Central memory CD8-positive, alpha-beta T cell (primary cell): ENCODE data around the gene RLN3.

Source experiments
- ATAC-seq: fragments of 150-1000 bp; cut with Tn5 transposase; replicated peaks from 2 replicates; pipeline ENCODE4 v1.10.0; 2022; ENCODE audit warnings: mild to moderate bottlenecking, moderate FRiP score, moderate number of reproducible peaks; ENCODE audit not compliant: poor library complexity, severe bottlenecking; ENCODE audit errors: extremely low read depth
- DNase-seq, 2 donors: peaks; one replicate each; pipeline ENCODE4 v3.0.0; 2021; ENCODE audit warnings: low spot score in 2 of 2
- H3K27ac Mint-ChIP-seq: one replicate; pipeline ENCODE4 v1.8.0; 2022; ENCODE audit warnings: low read depth, mild to moderate bottlenecking, moderate library complexity, mixed read lengths
- H3K27me3 Mint-ChIP-seq: one replicate; pipeline ENCODE4 v1.8.0; 2022; ENCODE audit warnings: mixed read lengths
- H3K36me3 Mint-ChIP-seq: one replicate; pipeline ENCODE4 v1.8.0; 2022; ENCODE audit warnings: mild to moderate bottlenecking, moderate library complexity, mixed read lengths; ENCODE audit not compliant: insufficient read depth
- H3K4me1 Mint-ChIP-seq: one replicate; pipeline ENCODE4 v1.8.0; 2022; ENCODE audit warnings: mixed read lengths
- H3K4me3 Mint-ChIP-seq: one replicate; pipeline ENCODE4 v1.8.0; 2022; ENCODE audit warnings: mild to moderate bottlenecking, moderate library complexity, mixed read lengths
- H3K9me3 Mint-ChIP-seq: one replicate; pipeline ENCODE4 v1.8.0; 2022; ENCODE audit warnings: mixed read lengths

RLN3 gene

GRCh38 chr19:14070268-14071050 is 42.5 kb downstream of the RLN3 start:
- peak overlapping the region; percentile 55 for H3K27ac Mint-ChIP-seq
- no peaks in the 10 kb centered on the region for H3K9me3 Mint-ChIP-seq
- peaks cover 15% of the 10 kb centered on the region for H3K4me1 Mint-ChIP-seq
- peaks cover 10% of the 10 kb centered on the region for H3K27me3 Mint-ChIP-seq
- H3K4me3 Mint-ChIP-seq: peak overlapping the region; percentile 43
- ATAC-seq (no peak), DNase-seq (no peak)
- H3K36me3 Mint-ChIP-seq: peaks cover 10% of the 10 kb centered on the region

DNA sequence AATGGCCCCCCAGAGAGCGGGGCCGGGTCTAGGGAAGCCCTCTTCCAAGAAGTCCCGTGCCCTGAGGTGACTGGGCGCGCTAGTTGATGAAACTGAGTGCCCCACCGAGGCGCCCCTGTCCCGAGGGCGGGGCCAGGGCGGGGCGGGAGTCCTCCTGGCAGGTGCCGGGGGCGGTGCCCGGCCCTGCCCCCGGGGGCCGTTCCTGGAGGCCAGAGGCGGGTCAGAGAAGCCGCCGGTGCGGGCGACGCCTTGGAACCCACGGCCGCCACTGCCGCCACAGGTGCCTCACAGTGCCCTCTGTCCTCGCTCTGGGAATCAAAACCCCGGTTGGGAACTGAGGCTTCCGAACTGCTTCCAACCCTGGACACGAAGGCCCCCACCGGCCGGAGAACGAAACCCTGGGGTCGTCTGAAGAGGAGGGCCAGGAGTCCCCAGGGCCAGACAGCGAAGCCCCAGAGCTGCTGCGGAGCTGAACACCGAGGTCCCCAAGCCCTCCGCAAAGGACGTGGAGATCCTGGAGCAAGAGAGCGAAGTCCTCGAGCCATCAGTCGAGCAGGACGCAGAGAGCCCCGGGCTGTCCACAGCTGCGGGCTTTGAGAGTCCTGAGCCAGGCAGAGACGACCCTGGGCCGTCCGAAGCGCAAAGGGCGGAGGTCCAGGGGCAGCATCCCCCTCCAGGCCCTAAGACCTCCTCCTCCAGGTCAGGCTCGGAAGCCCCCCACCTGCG is 44.8 kb downstream of the RLN3 start, which contains the start of gene MISP3:
Gene MISP3 (plus strand): TSS at position 252 of the 726 bp plus-strand sequence. CDS start 524 bp downstream, outside the sequence.
- no peaks in the 10 kb centered on the region for H3K9me3 Mint-ChIP-seq
- no peak for DNase-seq
- peak; percentile 10 for ATAC-seq
- peak within 1 kb of the TSS; percentile 98 for H3K4me3 Mint-ChIP-seq
- peaks cover 15% of the 10 kb centered on the region for H3K4me1 Mint-ChIP-seq
- no peaks in the 10 kb centered on the region for H3K27me3 Mint-ChIP-seq
- peaks cover 14% of the 10 kb centered on the region for H3K36me3 Mint-ChIP-seq
- peak within 1 kb of the TSS; percentile 97 for H3K27ac Mint-ChIP-seq

DNA sequence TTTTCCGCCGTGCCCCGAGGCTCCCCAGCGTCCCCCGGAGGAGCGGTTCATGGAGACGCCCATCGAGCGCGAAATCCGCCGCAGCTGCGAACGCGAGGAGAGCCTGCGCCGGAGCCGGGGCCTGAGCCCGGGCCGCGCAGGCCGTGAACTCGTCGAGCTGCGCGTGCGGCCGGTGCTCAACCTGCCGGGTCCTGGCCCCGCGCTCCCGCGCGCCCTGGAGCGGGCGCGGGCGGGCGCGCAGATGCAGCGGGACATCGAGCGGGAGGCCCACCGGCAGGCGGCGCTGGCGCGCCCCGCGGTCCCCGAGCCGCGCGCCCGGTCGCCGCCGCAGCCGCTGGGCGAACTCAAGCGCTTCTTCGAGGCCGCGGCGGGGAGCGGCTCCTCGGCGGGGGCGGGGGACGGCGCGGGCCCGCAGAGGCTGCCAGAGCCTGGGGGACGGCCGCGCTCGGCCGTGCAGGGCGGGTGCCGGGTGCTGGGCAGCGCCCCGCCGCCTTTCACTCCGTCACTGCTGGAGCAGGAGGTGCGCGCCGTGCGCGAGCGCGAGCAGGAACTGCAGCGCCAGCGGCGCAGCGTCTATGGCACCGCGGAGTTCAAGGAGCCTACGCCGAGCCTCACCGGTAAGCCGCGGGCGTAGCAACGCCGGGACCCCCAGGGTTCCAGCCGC is 45.4 kb downstream of the RLN3 start:
- DNase-seq (peak; percentile 70 to 72), ATAC-seq (peak; percentile 74)
- Mint-ChIP-seq H3K4me3 (peak overlapping the region; percentile 98), H3K4me1 (peaks cover 15% of the 10 kb centered on the region), H3K27me3 (no peaks in the 10 kb centered on the region), H3K9me3 (no peaks in the 10 kb centered on the region), H3K27ac (peak overlapping the region; percentile 97), H3K36me3 (peaks cover 14% of the 10 kb centered on the region)

DNA sequence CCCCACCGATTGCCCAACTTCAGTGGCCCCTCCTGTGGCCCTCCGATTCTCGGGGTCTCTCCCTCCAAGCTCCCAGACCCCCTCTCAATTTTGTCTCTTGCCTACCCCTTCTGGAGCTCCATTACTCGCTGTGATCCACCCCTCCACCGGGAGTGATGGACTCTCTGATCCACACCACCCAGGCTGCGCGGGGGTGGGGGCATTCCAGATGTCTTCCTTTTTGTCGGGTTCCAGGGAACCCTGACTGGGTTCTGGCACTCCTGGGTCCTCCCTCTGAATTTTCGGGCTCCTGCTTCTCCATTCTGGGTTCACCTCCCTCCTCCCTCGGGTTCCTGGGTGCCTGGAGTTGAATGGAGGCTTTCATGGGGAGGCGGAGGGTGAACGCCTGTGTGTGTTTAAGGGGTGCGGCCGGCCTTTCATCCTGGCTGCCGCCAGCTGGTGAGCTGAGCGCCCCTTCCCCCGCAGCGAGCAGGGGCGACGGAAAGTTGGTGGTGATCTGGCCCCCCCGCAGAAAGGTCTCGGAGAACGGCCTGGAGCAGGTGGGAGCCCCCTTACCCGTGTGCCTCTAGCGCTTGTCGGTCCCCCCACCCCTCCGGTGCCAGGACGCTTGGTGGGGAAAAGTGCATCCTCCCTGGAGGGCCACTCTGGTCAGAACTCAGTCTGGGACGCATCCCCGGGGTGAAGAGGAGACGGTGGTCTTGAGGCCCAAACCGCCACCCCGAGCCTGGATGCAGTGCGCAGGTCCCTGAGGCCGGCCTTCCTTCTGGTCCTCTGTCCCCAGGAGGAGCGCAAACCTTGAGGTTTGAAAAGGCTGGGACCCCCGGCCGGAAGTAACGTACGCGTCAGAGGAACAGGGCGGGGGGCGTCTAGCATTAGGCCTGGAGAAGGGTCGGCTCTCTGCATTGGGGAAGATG is 46.2 kb downstream of the RLN3 start:
- H3K9me3 Mint-ChIP-seq: no peaks in the 10 kb centered on the region
- H3K36me3 Mint-ChIP-seq: peaks cover 14% of the 10 kb centered on the region
- H3K4me1 Mint-ChIP-seq: peaks cover 15% of the 10 kb centered on the region
- DNase-seq (no peak), ATAC-seq (peak; percentile 9)
- H3K27me3 Mint-ChIP-seq: no peaks in the 10 kb centered on the region
- peak overlapping the region; percentile 97 for H3K27ac Mint-ChIP-seq
- peak overlapping the region; percentile 98 for H3K4me3 Mint-ChIP-seq

DNA sequence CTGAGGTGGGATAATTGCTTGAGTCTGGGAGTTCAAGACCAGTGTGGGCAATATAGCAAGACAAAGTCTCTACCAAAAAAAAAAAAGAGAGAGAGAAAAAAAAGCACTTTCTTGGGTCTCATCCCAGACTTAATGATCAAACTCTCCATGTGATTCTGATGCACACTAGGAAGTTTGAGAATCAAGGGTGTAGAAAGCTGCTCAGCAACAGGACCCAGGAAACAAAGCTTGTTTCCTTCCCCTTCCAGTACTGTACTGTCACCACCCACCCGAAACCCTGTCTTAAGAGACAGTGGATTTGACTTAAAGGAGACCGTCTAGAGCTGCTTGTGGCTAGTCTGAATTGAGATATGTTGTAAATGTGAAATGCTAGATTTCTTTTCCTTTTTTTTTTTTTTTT is 50.5 kb downstream of the RLN3 start:
- Mint-ChIP-seq H3K36me3 (peaks cover 21% of the 10 kb centered on the region), H3K4me3 (no peak overlapping the region), H3K4me1 (peaks cover 26% of the 10 kb centered on the region), H3K27me3 (no peaks in the 10 kb centered on the region), H3K27ac (no peak overlapping the region), H3K9me3 (no peaks in the 10 kb centered on the region)
- no peak for DNase-seq
- no peak for ATAC-seq
